Measurements from ENCODE around the gene TFF2.

The TFF2 gene

GRCh38 chr21:42307106-42307505, 43.7 kb downstream of the TFF2 start:
- TF ChIP-seq CTCF (IDR thresholded peaks at IDR 0.05; ENCODE audit: low read depth, low read length), result no peak
- H3K4me3 ChIP-seq (ENCODE audit: low read depth, low read length), result no peak overlapping the region

GRCh38 chr21:42306366-42307035, 44.3 kb downstream of the TFF2 start:
- no peak overlapping the region for H3K4me3 ChIP-seq (ENCODE audit: low read depth, low read length)
- TF ChIP-seq CTCF (IDR thresholded peaks at IDR 0.05; ENCODE audit: low read depth, low read length), result no peak

GRCh38 chr21:42305707-42306147, 45.1 kb downstream of the TFF2 start:
- no peak overlapping the region for H3K4me3 ChIP-seq (ENCODE audit: low read depth, low read length)
- TF ChIP-seq CTCF (IDR thresholded peaks at IDR 0.05; ENCODE audit: low read depth, low read length), result no peak

- TF ChIP-seq CTCF (IDR thresholded peaks at IDR 0.05; ENCODE audit: low read depth, low read length), result no peak
- H3K4me3 ChIP-seq (ENCODE audit: low read depth, low read length), result no peak overlapping the region
Observed at GRCh38 chr21:42304556-42305454, 46.0 kb downstream of the TFF2 start.

- TF ChIP-seq CTCF (IDR thresholded peaks at IDR 0.05; ENCODE audit: low read depth, low read length), result no peak
- no peak overlapping the region for H3K4me3 ChIP-seq (ENCODE audit: low read depth, low read length)
Observed at GRCh38 chr21:42303443-42303842, 47.4 kb downstream of the TFF2 start.

- H3K4me3 ChIP-seq (ENCODE audit: low read depth, low read length), result no peak overlapping the region
- no peak for TF ChIP-seq CTCF (IDR thresholded peaks at IDR 0.05; ENCODE audit: low read depth, low read length)
Observed at GRCh38 chr21:42302794-42303193, 48.0 kb downstream of the TFF2 start.

GRCh38 chr21:42302076-42302650, 48.6 kb downstream of the TFF2 start:
- no peak for TF ChIP-seq CTCF (IDR thresholded peaks at IDR 0.05; ENCODE audit: low read depth, low read length)
- H3K4me3 ChIP-seq (ENCODE audit: low read depth, low read length), result no peak overlapping the region

Data from WI38 (cell line).